Transverse colon (tissue), 3 donors: ENCODE measurements around the gene KLHL11.

ENCODE experiments used
- CTCF ChIP-seq, 5 experiments: fragments of 200-600 bp in 3 of 5; fragments of 450-650 bp in 2 of 5; sonication (generic) in 3 of 5; IDR thresholded peaks; 1 replicate in 2 of 5; 2 replicates in 3 of 5; pipeline ENCODE4 v1.5.1; 2016 to 2017; ENCODE audit warnings: antibody characterized with exemption in 5 of 5, inconsistent platforms in 3 of 5, mild to moderate bottlenecking in 2 of 5, moderate library complexity in 1 of 5
- POLR2A ChIP-seq: fragments of 450-650 bp; IDR thresholded peaks from one replicate; pipeline ENCODE4 v1.6.1; 2016; ENCODE audit warnings: antibody characterized with exemption, mild to moderate bottlenecking, moderate library complexity

DNA sequence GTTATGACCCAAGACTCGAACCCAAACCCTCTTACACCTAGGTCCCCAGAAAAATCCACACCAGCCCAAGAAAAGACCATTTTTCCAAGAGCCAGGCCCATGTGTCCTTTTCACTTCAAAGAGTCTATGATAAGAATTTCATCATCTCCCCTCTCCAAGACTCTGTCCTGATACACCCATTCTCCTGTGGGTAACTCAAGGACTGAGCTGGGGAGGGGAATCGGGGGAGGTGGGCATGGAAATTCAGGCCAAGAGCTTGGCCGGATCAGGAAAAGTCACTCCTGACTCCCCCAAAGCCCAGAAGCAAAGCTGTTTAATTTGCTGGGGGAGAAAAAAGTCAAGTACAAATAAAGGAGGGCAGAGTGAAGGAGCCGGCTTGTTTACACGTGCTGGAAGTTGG is 49.8 kb upstream of the KLHL11 start:
- no peak for TF ChIP-seq CTCF (IDR thresholded peaks at IDR 0.05)
- no peak for TF ChIP-seq POLR2A
